GM12892 (cell line): ENCODE measurements around the gene VEPH1.

ENCODE experiments used
- POLR2A ChIP-seq: IDR thresholded peaks from 2 replicates; pipeline ENCODE4 v1.6.1; 2011; ENCODE audit warnings: low read depth, low read length, control low read depth
- POLR2AphosphoS5 ChIP-seq: IDR thresholded peaks from 2 replicates; pipeline ENCODE4 v1.6.1; 2011; ENCODE audit warnings: low read depth, low read length, control low read depth

DNA sequence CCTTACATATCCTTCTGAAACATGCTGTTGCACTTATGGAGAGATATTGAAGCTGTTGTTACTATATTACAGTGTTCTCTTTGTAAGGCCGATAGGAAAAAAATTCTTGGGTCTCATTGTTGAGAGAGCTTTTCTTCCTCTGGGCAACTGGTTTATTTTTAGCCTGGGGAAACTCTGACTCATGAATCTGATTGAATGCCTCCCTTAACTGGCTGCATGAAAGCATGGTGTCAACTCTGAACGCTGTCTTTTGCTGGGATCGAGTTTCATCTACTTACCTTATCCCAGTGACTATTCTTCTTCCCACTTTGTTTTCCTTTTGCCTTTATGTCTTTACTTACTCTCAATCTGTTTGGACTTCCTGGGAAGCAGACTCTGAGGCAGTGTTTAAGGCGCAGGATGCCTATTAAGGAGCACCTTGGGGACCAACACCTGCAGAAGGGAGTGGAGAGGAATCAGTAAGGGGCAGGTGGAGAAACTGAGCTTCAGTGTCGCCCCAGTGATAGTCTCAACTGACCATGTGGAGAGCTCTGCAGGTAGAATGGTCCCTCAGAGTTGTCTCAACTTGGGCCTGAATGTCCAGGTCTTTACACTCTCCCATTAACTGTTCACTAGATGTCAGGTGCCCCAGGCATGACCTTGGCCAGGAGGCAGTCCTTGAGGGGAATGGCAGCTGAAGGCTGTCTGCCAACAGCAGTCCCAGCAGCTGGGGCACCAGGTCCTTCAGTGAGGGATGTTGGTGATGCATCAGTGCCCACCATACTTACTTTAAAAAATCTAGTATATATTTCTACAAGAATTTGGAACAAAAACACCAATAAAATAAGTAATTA, 254.4 kb downstream of the VEPH1 start:
- TF ChIP-seq POLR2A (no peak), POLR2AphosphoS5 (no peak)
